H1 (cell line): ENCODE results near the gene ACADVL. TPM values are rescaled to one million over a fixed set of nuclear protein-coding genes. Genes with fewer than 3 reads are reported as not detected.

ENCODE experiments used
- CTCF ChIA-PET: fragments of 300-600 bp; sonication (Branson Sonifier 250); formaldehyde crosslinking; loops from one replicate; lab custom pipeline; 2021; ENCODE audit not compliant: partially characterized antibody; lab: Charles Lee
- POLR2A ChIA-PET: fragments of 300-600 bp; sonication (Branson Sonifier 250); formaldehyde crosslinking; loops from one replicate; lab custom pipeline; 2021; ENCODE audit warnings: inconsistent platforms; ENCODE audit not compliant: partially characterized antibody; lab: Charles Lee
- DNase-seq, 2 experiments: peaks; one replicate each; pipeline versions ENCODE4 v3.0.0 to v3.0.0-alpha.2; 2010 to 2022; ENCODE audit warnings: low spot score in 2 of 2, low read depth in 1 of 2, mixed read lengths in 1 of 2
- FAIRE-seq: peaks from 2 replicates; lab custom pipeline; 2011; peaks lifted over from hg19 to GRCh38; lab: Jason Lieb, UNC
- H2AFZ ChIP-seq: 2 replicates; pipeline ENCODE4 v1.8.1; 2012; ENCODE audit warnings: low read length, inconsistent platforms
- H2AK5ac ChIP-seq: 2 replicates; pipeline ENCODE4 v1.6.1; 2013; ENCODE audit warnings: low read depth, low read length
- H2BK120ac ChIP-seq: replicated peaks from 2 replicates; pipeline ENCODE3; 2013; ENCODE audit warnings: low read depth, low read length, inconsistent platforms
- H2BK12ac ChIP-seq: 2 replicates; pipeline ENCODE4 v1.6.1; 2013; ENCODE audit warnings: low read depth, low read length
- H2BK15ac ChIP-seq: 2 replicates; pipeline ENCODE4 v1.6.1; 2013; ENCODE audit warnings: low read length
- H2BK20ac ChIP-seq: 2 replicates; pipeline ENCODE4 v1.6.1; 2013; ENCODE audit warnings: low read length
- H2BK5ac ChIP-seq: 2 replicates; pipeline ENCODE4 v1.6.1; 2013; ENCODE audit warnings: low read depth, low read length
- H3K14ac ChIP-seq: 2 replicates; pipeline ENCODE4 v1.6.1; 2013; ENCODE audit warnings: inconsistent platforms; ENCODE audit not compliant: insufficient read length
- H3K18ac ChIP-seq: 2 replicates; pipeline ENCODE4 v1.6.1; 2013; ENCODE audit warnings: low read length; ENCODE audit errors: extremely low read depth
- H3K23ac ChIP-seq: 2 replicates; pipeline ENCODE4 v1.6.1; 2013; ENCODE audit warnings: inconsistent platforms; ENCODE audit not compliant: insufficient read length
- H3K23me2 ChIP-seq: 2 replicates; pipeline ENCODE4 v1.6.1; 2013; ENCODE audit warnings: low read depth, low read length
- H3K27ac ChIP-seq: 2 replicates; pipeline ENCODE4 v1.6.1; 2011; ENCODE audit warnings: low read depth, low read length, inconsistent platforms
- H3K27me3 ChIP-seq, 4 experiments: replicated peaks in 1 of 4; 1 replicate in 1 of 4; 2 replicates in 3 of 4; pipeline versions ENCODE4 v1.6.1 to v1.8.1; 2011 to 2013; ENCODE audit warnings: low read length in 3 of 4, mild to moderate bottlenecking in 3 of 4, inconsistent platforms in 2 of 4, mixed read lengths in 2 of 4, moderate library complexity in 1 of 4; ENCODE audit not compliant: control insufficient read depth in 3 of 4, insufficient read depth in 3 of 4; ENCODE audit errors: extremely low read depth in 1 of 4
- H3K36me3 ChIP-seq, 4 experiments: 2 replicates each; pipeline versions ENCODE4 v1.6.1 to v1.8.1; 2011 to 2013; ENCODE audit warnings: mild to moderate bottlenecking in 4 of 4, low read length in 3 of 4, moderate library complexity in 2 of 4, control low read depth in 1 of 4, inconsistent platforms in 1 of 4; ENCODE audit not compliant: insufficient read depth in 4 of 4, control insufficient read depth in 2 of 4
- H3K4ac ChIP-seq: replicated peaks from 2 replicates; pipeline ENCODE3; 2013; ENCODE audit warnings: low read length, low read depth, mixed read lengths, inconsistent platforms; ENCODE audit not compliant: insufficient read length
- H3K4me1 ChIP-seq, 4 experiments: replicated peaks in 1 of 4; 1 replicate in 1 of 4; 2 replicates in 3 of 4; pipeline versions ENCODE4 v1.6.1 to v1.8.1; 2011 to 2013; ENCODE audit warnings: low read length in 3 of 4, inconsistent platforms in 2 of 4, mixed read lengths in 1 of 4; ENCODE audit not compliant: insufficient read depth in 4 of 4, control insufficient read depth in 3 of 4
- H3K4me2 ChIP-seq, 2 experiments: 2 replicates each; pipeline versions ENCODE4 v1.6.1 to v1.8.1; 2011 to 2013; ENCODE audit warnings: low read depth in 2 of 2, low read length in 2 of 2, control low read depth in 1 of 2, inconsistent platforms in 1 of 2, mild to moderate bottlenecking in 1 of 2; ENCODE audit not compliant: insufficient read depth in 1 of 2
- H3K4me3 ChIP-seq, 4 experiments: fragments of 200-600, 300-600 bp in 1 of 4; sonication (generic), shearing (Covaris generic), sonication (Bioruptor Twin) in 1 of 4; 2 replicates each; pipeline versions ENCODE4 v1.5.1 to v1.8.1; 2011 to 2016; ENCODE audit warnings: low read length in 4 of 4, low read depth in 3 of 4, control low read depth in 2 of 4, inconsistent platforms in 2 of 4, mild to moderate bottlenecking in 2 of 4, mixed read lengths in 1 of 4, moderate library complexity in 1 of 4; ENCODE audit not compliant: insufficient read depth in 2 of 4; ENCODE audit errors: extremely low read depth in 1 of 4
- H3K56ac ChIP-seq: replicated peaks from 2 replicates; pipeline ENCODE3; 2013; ENCODE audit warnings: low read depth, mild to moderate bottlenecking, mixed read lengths, low read length, inconsistent platforms; ENCODE audit not compliant: insufficient read length
- H3K79me1 ChIP-seq: 2 replicates; pipeline ENCODE4 v1.6.1; 2013; ENCODE audit warnings: low read depth, low read length, control low read depth
- H3K79me2 ChIP-seq, 2 experiments: 2 replicates each; pipeline versions ENCODE4 v1.6.1 to v1.8.1; 2012 to 2013; ENCODE audit warnings: low read length in 2 of 2, mild to moderate bottlenecking in 2 of 2, inconsistent platforms in 1 of 2; ENCODE audit not compliant: insufficient read depth in 2 of 2, control insufficient read depth in 1 of 2
- H3K9ac ChIP-seq, 4 experiments: replicated peaks in 1 of 4; 1 replicate in 1 of 4; 2 replicates in 3 of 4; pipeline versions ENCODE4 v1.6.1 to v1.8.1; 2011 to 2013; ENCODE audit warnings: low read depth in 3 of 4, low read length in 3 of 4, control low read depth in 2 of 4, mild to moderate bottlenecking in 2 of 4, moderate library complexity in 2 of 4, inconsistent platforms in 1 of 4; ENCODE audit errors: extremely low read depth in 1 of 4
- H3K9me3 ChIP-seq, 2 experiments: 2 replicates each; pipeline versions ENCODE4 v1.6.1 to v1.8.1; 2012 to 2013; ENCODE audit warnings: mild to moderate bottlenecking in 2 of 2, moderate library complexity in 2 of 2, control low read depth in 1 of 2, inconsistent platforms in 1 of 2, low read depth in 1 of 2, low read length in 1 of 2, mixed read lengths in 1 of 2; ENCODE audit not compliant: insufficient read depth in 2 of 2
- H4K20me1 ChIP-seq, 2 experiments: replicated peaks in 1 of 2; 2 replicates each; pipeline versions ENCODE3 to v1.8.1; 2011 to 2013; ENCODE audit warnings: inconsistent platforms in 2 of 2, low read length in 2 of 2, mild to moderate bottlenecking in 1 of 2; ENCODE audit not compliant: insufficient read depth in 2 of 2, control insufficient read depth in 1 of 2
- H4K5ac ChIP-seq: 2 replicates; pipeline ENCODE4 v1.6.1; 2013; ENCODE audit warnings: low read length, low read depth, mixed read lengths, inconsistent platforms; ENCODE audit not compliant: insufficient read length
- H4K8ac ChIP-seq: 2 replicates; pipeline ENCODE4 v1.8.0; 2013; ENCODE audit warnings: mild to moderate bottlenecking, moderate library complexity, low read length, inconsistent platforms; ENCODE audit not compliant: insufficient read depth; ENCODE audit errors: extremely low read depth
- H4K91ac ChIP-seq: replicated peaks from 2 replicates; pipeline ENCODE3; 2013; ENCODE audit warnings: low read length, mixed read lengths, inconsistent platforms; ENCODE audit not compliant: insufficient read length
- BCL11A ChIP-seq, 2 experiments: IDR thresholded peaks; one replicate each; pipeline ENCODE4 v1.6.1; 2011; ENCODE audit warnings: low read depth in 2 of 2, low read length in 2 of 2, mild to moderate bottlenecking in 2 of 2
- CBX8 ChIP-seq: fragments of 300-800, 300-1000 bp; sonication (generic); IDR thresholded peaks from 2 replicates; pipeline ENCODE4 v1.7.1; 2016; ENCODE audit warnings: low read depth, low read length, borderline replicate concordance
- CTBP2 ChIP-seq: IDR thresholded peaks from 2 replicates; pipeline ENCODE4 v1.7.0; 2011; ENCODE audit warnings: borderline replicate concordance, mild to moderate bottlenecking, moderate library complexity, mixed read lengths, low read length; ENCODE audit not compliant: insufficient read depth, insufficient read length
- EZH2 ChIP-seq: fragments of 200-600 bp; sonication (generic); IDR thresholded peaks from 2 replicates; pipeline ENCODE4 v1.7.1; 2012; ENCODE audit warnings: low read depth, mild to moderate bottlenecking, moderate library complexity, low read length, inconsistent platforms; ENCODE audit not compliant: severe bottlenecking
- JUN ChIP-seq: IDR thresholded peaks from 2 replicates; pipeline ENCODE4 v1.6.1; 2011; ENCODE audit warnings: low read depth, mild to moderate bottlenecking, improper control_type of control experiment, low read length
- JUND ChIP-seq: IDR thresholded peaks from 2 replicates; pipeline ENCODE4 v1.6.1; 2011; ENCODE audit warnings: mild to moderate bottlenecking, improper control_type of control experiment, low read length
- KDM4A ChIP-seq: IDR thresholded peaks from one replicate; pipeline ENCODE4 v1.7.1; 2012; ENCODE audit warnings: low read depth, mild to moderate bottlenecking, moderate library complexity, low read length, inconsistent platforms; ENCODE audit not compliant: severe bottlenecking
- POLR2AphosphoS5 ChIP-seq: IDR thresholded peaks from 2 replicates; pipeline ENCODE4 v1.6.1; 2011; ENCODE audit warnings: low read depth, low read length
- RAD21 ChIP-seq, 2 experiments: IDR thresholded peaks in 1 of 2; conservative IDR thresholded peaks in 1 of 2; 2 replicates each; pipeline ENCODE4 v1.6.1; 2011; ENCODE audit warnings: low read depth in 2 of 2, low read length in 2 of 2, improper control_type of control experiment in 1 of 2, inconsistent platforms in 1 of 2, mild to moderate bottlenecking in 1 of 2, moderate library complexity in 1 of 2
- SIRT6 ChIP-seq: IDR thresholded peaks from one replicate; pipeline ENCODE4 v1.7.1; 2012; ENCODE audit warnings: low read length, inconsistent platforms
- SP1 ChIP-seq: IDR thresholded peaks from 2 replicates; pipeline ENCODE4 v1.6.1; 2011; ENCODE audit warnings: low read depth, low read length
- SP4 ChIP-seq: IDR thresholded peaks from 2 replicates; pipeline ENCODE4 v1.6.1; 2012; ENCODE audit warnings: low read length, inconsistent platforms
- TAF1 ChIP-seq: IDR thresholded peaks from 2 replicates; pipeline ENCODE4 v1.6.1; 2011; ENCODE audit warnings: mild to moderate bottlenecking, low read depth, low read length
- TEAD4 ChIP-seq: IDR thresholded peaks from 2 replicates; pipeline ENCODE4 v1.6.1; 2012; ENCODE audit warnings: low read depth, low read length, inconsistent platforms, mixed read lengths
- WGBS, 2 experiments: shearing (Covaris generic) in 1 of 2; methylation state at CpG; one replicate each; pipeline versions ENCODE4 v1.1.6 to v1.1.7; 2013 to 2015; ENCODE audit warnings: low lambda C conversion rate in 2 of 2, mixed read lengths in 2 of 2, inconsistent platforms in 1 of 2, low coverage in 1 of 2, missing lambda C conversion rate in 1 of 2; ENCODE audit not compliant: insufficient replicate concordance in 2 of 2, insufficient coverage in 1 of 2, insufficient read length in 1 of 2; ENCODE audit errors: extremely low coverage in 1 of 2, missing lambda C conversion rate in 1 of 2; 5-methylcytosine and 5-hydroxymethylcytosine counted together
- polyA plus RNA-seq, 7 experiments: library from polyadenylated mRNA; depleted of rRNA in 3 of 7; stranded (reverse) in 5 of 7; unstranded in 2 of 7; fragments of >200 nt in 5 of 7; fragments of 200-250 nt in 2 of 7; gene quantifications; 1 replicate in 5 of 7; 2 replicates in 1 of 7; 4 replicates in 1 of 7; pipeline versions ENCODE4 v1.2.1 to v1.2.3, GENCODE V29; 2011 to 2013; ENCODE audit warnings: missing spikeins in 2 of 7, mixed read lengths in 2 of 7
- total RNA-seq: library from RNA; stranded (reverse); fragmentation: NEBNext Ultra II Directional; extraction: Animal tissue kit (Norgen Biotek cat#: 25700); gene quantifications from 2 replicates; pipeline ENCODE4 v1.2.1, GENCODE V29; 2021

ACADVL gene
- total and polyA plus RNA-seq, 2 of the 8 experiments (the other 6 are each of a cell fraction or from before 2014, with no cell fraction given): 181 to 231 TPM

DNA sequence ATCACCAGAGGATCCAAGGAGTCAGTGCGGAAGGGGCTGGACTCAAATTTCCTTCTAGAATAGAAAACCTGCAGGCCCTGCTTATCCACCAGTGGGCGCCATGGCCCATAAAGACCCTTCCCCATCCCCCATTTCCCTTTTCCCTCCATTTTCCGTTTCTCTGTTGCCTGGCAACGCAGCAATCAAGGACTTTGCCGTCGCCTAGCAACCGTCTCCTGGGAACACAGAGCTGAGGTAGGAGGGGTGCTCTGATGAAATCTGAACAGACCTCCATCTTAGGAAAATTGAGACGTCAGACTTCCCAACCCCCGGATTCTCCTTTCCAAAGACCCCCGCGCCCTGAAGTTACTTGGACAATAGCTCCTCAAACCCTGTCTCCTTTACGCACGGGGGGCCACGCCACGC lies 5.8 kb upstream of the ACADVL start:
- H2AFZ ChIP-seq: no peak overlapping the region
- H3K4ac ChIP-seq: no peak overlapping the region
- POLR2A ChIA-PET: interaction anchor here (0.7 to 3.7 kb wide), 21 partner anchors 8 to 190 kb away, joined by 3 to 22 read pairs (median 4); partner anchors contain the start of genes CLDN7, CTDNEP1, DVL2 and ELP5
- H3K79me2 ChIP-seq: peaks cover 0 to 49% of the 10 kb centered on the region in 2 experiments; a peak in 2 of 4 replicates
- peak overlapping the region; percentile 26 to 68 (median 46); a peak in 6 of 8 replicates for H3K4me3 ChIP-seq
- no peak overlapping the region for H2AK5ac ChIP-seq
- no peak overlapping the region for H4K91ac ChIP-seq
- no peak overlapping the region; the same call in 1 of the 2 replicates for H3K18ac ChIP-seq
- CTCF ChIA-PET: interaction anchor here (0.6 to 2.1 kb wide), 13 partner anchors 11 to 172 kb away, joined by 3 to 16 read pairs (median 3); partner anchors contain the start of genes DVL2, GABARAP, PHF23 and SLC16A11
- H3K27me3 ChIP-seq: no peaks in the 10 kb centered on the region
- no peak overlapping the region for H4K8ac ChIP-seq
- H3K36me3 ChIP-seq: no peaks in the 10 kb centered on the region
- H3K27ac ChIP-seq: peak overlapping the region; percentile 86
- peaks cover 9 to 50% (median 29%) of the 10 kb centered on the region in 4 experiments for H3K4me1 ChIP-seq
- peak overlapping the region; percentile 52; the same call in 1 of the 2 replicates for H2BK5ac ChIP-seq
- no peak overlapping the region for H2BK120ac ChIP-seq
- H3K14ac ChIP-seq: no peak overlapping the region
- WGBS, 2 experiments: 1% methylated on average over 15 of the region's 15 CpGs; no CpG with 5 or more reads in 1 of the 2 experiments
- H3K23ac ChIP-seq: no peak overlapping the region
- no peak overlapping the region for H4K5ac ChIP-seq
- H2BK15ac ChIP-seq: no peak overlapping the region
- no peaks in the 10 kb centered on the region for H3K9me3 ChIP-seq
- 0 out of 2 replicates have a peak overlapping the region, but pooled peaks have one; percentile 50 for H2BK12ac ChIP-seq
- no peak overlapping the region for H3K56ac ChIP-seq
- peak overlapping the region; percentile 69 to 87 for H3K4me2 ChIP-seq
- no peaks in the 10 kb centered on the region for H4K20me1 ChIP-seq
- H3K9ac ChIP-seq: peak overlapping the region in 2 of 4 experiments; percentile 66 to 71; a peak in 4 of 7 replicates
- H2BK20ac ChIP-seq: no peak overlapping the region
- H3K79me1 ChIP-seq: peaks cover 6% of the 10 kb centered on the region; the same call in 1 of the 2 replicates
- peak; percentile 92 to 95 for DNase-seq
- H3K23me2 ChIP-seq: peaks cover 26% of the 10 kb centered on the region; the same call in 1 of the 2 replicates
- FAIRE-seq: peak; percentile 99
- no peak for TF ChIP-seq JUN
- TF ChIP-seq POLR2AphosphoS5: no peak
- no peak for TF ChIP-seq BCL11A (IDR thresholded peaks at IDR 0.05; ENCODE audit: low read depth in 2 of 2, low read length in 2 of 2)
- TF ChIP-seq CBX8: no peak
- no peak for TF ChIP-seq TAF1
- peak; percentile 92 for TF ChIP-seq SP1
- no peak for TF ChIP-seq CTBP2
- no peak for TF ChIP-seq KDM4A
- TF ChIP-seq JUND: no peak
- TF ChIP-seq RAD21 (IDR thresholded peaks at IDR 0.05 in 1 of 2, conservative IDR thresholded peaks at IDR 0.05 in 1 of 2; ENCODE audit: low read depth in 2 of 2, low read length in 2 of 2): peak; percentile 53 to 63
- TF ChIP-seq SP4: peak; percentile 82
- no peak for TF ChIP-seq EZH2
- TF ChIP-seq SIRT6: no peak
- TF ChIP-seq TEAD4: no peak
